Astrocyte (in vitro differentiated cells and primary cell): ENCODE measurements around the gene ATG101. TPM values are rescaled to one million over a fixed set of nuclear protein-coding genes. Genes with fewer than 3 reads are reported as not detected.
"Not testable (repeated sequence)": the region's sequence is repeated elsewhere in the genome, so short reads cannot be mapped to it uniquely, and the experiment has no call there.

ENCODE experiments used
- DNase-seq: peaks from one replicate; pipeline ENCODE4 v3.0.0-alpha.2; 2010; ENCODE audit warnings: low read depth
- FAIRE-seq: peaks from 2 replicates; lab custom pipeline; 2011; peaks lifted over from hg19 to GRCh38; lab: Jason Lieb, UNC
- H2AFZ ChIP-seq: 2 replicates; pipeline ENCODE4 v1.6.0; 2012; ENCODE audit warnings: low read depth, low read length, inconsistent platforms
- H3K27ac ChIP-seq: 2 replicates; pipeline ENCODE4 v1.5.1; 2011; ENCODE audit warnings: low read depth, low read length, inconsistent platforms
- H3K27me3 ChIP-seq: 2 replicates; pipeline ENCODE4 v1.6.0; 2011; ENCODE audit warnings: low read length, inconsistent platforms; ENCODE audit not compliant: insufficient read depth
- H3K36me3 ChIP-seq: 2 replicates; pipeline ENCODE4 v1.5.1; 2011; ENCODE audit warnings: low read length, inconsistent platforms; ENCODE audit not compliant: insufficient read depth
- H3K4me1 ChIP-seq: 2 replicates; pipeline ENCODE4 v1.5.1; 2011; ENCODE audit warnings: low read length, inconsistent platforms; ENCODE audit not compliant: insufficient read depth
- H3K4me2 ChIP-seq: 2 replicates; pipeline ENCODE4 v1.6.0; 2012; ENCODE audit warnings: low read length, inconsistent platforms
- H3K4me3 ChIP-seq: 2 replicates; pipeline ENCODE4 v1.5.1; 2011; ENCODE audit warnings: low read depth, mild to moderate bottlenecking, low read length, inconsistent platforms; ENCODE audit not compliant: insufficient read depth
- H3K79me2 ChIP-seq: 2 replicates; pipeline ENCODE4 v1.6.0; 2012; ENCODE audit warnings: mild to moderate bottlenecking, low read length, inconsistent platforms; ENCODE audit not compliant: insufficient read depth
- H3K9ac ChIP-seq: 2 replicates; pipeline ENCODE4 v1.6.0; 2012; ENCODE audit warnings: mild to moderate bottlenecking, low read length, inconsistent platforms
- H3K9me3 ChIP-seq: 2 replicates; pipeline ENCODE4 v1.5.1; 2012; ENCODE audit warnings: low read depth, mild to moderate bottlenecking, low read length, inconsistent platforms; ENCODE audit not compliant: insufficient read depth
- H4K20me1 ChIP-seq: 2 replicates; pipeline ENCODE4 v1.6.0; 2012; ENCODE audit warnings: low read length, inconsistent platforms; ENCODE audit not compliant: insufficient read depth
- H3K27ac Mint-ChIP-seq: one replicate; pipeline ENCODE4 v1.8.0; 2021; ENCODE audit warnings: mild to moderate bottlenecking, mixed read lengths; ENCODE audit not compliant: unreplicated experiment
- H3K27me3 Mint-ChIP-seq: one replicate; pipeline ENCODE4 v1.8.0; 2021; ENCODE audit warnings: low read depth, mixed read lengths; ENCODE audit not compliant: unreplicated experiment
- H3K36me3 Mint-ChIP-seq: one replicate; pipeline ENCODE4 v1.8.0; 2021; ENCODE audit warnings: low read depth, mixed read lengths; ENCODE audit not compliant: unreplicated experiment
- H3K4me1 Mint-ChIP-seq: one replicate; pipeline ENCODE4 v1.8.0; 2021; ENCODE audit warnings: low read depth, mixed read lengths; ENCODE audit not compliant: unreplicated experiment
- H3K4me3 Mint-ChIP-seq: one replicate; pipeline ENCODE4 v1.8.0; 2021; ENCODE audit warnings: mild to moderate bottlenecking, moderate library complexity, mixed read lengths; ENCODE audit not compliant: unreplicated experiment
- H3K9me3 Mint-ChIP-seq: one replicate; pipeline ENCODE4 v1.8.0; 2021; ENCODE audit warnings: mild to moderate bottlenecking, mixed read lengths; ENCODE audit not compliant: unreplicated experiment
- EZH2 ChIP-seq: IDR thresholded peaks from 2 replicates; pipeline ENCODE4 v1.6.1; 2012; ENCODE audit warnings: mild to moderate bottlenecking, low read length, inconsistent platforms; ENCODE audit not compliant: insufficient read depth
- total RNA-seq: library from RNA; stranded (reverse); gene quantifications from 2 replicates; pipeline ENCODE4 v1.2.1, GENCODE V29; 2021
- TF ChIP-seq, protein P1 (sequence below): IDR thresholded peaks from 2 replicates; pipeline ENCODE4 v1.5.1; 2011; ENCODE audit warnings: low read depth, mild to moderate bottlenecking, inconsistent platforms, low read length, moderate library complexity; ENCODE audit not compliant: insufficient read depth

The ATG101 gene
- total RNA-seq, 1 donor from 2014 or later = 54.2 TPM

DNA sequence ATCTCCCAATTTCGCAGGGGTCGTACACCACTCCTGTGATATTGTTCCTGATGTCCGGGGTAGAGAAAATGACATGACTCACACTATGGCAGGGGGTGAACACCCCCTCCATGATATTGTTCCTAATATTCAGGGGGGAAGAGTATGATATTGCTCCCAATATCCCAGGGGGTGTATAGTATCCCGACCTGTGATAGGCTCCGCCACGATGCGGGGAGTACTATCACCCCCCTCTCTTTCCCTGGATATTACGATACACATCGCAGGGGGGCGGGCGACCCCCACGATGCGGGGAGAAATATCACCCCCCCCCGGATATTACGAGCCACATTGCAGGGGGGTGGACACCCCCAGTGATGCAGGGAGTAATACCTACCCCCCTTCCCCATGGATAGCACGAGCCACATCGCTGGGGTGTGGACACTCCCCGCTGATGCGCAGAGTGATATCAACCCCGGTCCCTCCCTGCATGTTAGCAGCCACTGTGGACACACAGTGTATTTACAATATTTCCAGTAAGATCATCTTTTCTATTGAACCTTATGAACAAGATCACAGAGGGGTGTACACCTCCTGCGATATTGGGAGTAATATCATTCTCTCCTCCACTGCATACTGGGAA lies 27.4 kb downstream of the ATG101 start:
- H3K27ac Mint-ChIP-seq = no peak overlapping the region
- no peak overlapping the region for H2AFZ ChIP-seq
- no peaks in the 10 kb centered on the region for H3K36me3 ChIP-seq
- DNase-seq (no peak), FAIRE-seq (no peak)
- H3K9me3 Mint-ChIP-seq = peaks cover 10% of the 10 kb centered on the region
- no peak overlapping the region for H3K27ac ChIP-seq
- TF ChIP-seq, protein P1, sequence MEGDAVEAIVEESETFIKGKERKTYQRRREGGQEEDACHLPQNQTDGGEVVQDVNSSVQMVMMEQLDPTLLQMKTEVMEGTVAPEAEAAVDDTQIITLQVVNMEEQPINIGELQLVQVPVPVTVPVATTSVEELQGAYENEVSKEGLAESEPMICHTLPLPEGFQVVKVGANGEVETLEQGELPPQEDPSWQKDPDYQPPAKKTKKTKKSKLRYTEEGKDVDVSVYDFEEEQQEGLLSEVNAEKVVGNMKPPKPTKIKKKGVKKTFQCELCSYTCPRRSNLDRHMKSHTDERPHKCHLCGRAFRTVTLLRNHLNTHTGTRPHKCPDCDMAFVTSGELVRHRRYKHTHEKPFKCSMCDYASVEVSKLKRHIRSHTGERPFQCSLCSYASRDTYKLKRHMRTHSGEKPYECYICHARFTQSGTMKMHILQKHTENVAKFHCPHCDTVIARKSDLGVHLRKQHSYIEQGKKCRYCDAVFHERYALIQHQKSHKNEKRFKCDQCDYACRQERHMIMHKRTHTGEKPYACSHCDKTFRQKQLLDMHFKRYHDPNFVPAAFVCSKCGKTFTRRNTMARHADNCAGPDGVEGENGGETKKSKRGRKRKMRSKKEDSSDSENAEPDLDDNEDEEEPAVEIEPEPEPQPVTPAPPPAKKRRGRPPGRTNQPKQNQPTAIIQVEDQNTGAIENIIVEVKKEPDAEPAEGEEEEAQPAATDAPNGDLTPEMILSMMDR = no peak
- no peak for TF ChIP-seq EZH2
- no peaks in the 10 kb centered on the region for H3K4me1 ChIP-seq
- no peaks in the 10 kb centered on the region for H3K4me1 Mint-ChIP-seq
- H3K9me3 ChIP-seq = no peaks in the 10 kb centered on the region
- peaks cover 11% of the 10 kb centered on the region for H3K27me3 ChIP-seq
- H4K20me1 ChIP-seq = no peaks in the 10 kb centered on the region
- H3K27me3 Mint-ChIP-seq = peaks cover 40% of the 10 kb centered on the region
- H3K79me2 ChIP-seq = no peaks in the 10 kb centered on the region
- H3K4me2 ChIP-seq = no peak overlapping the region
- no peak overlapping the region for H3K4me3 ChIP-seq
- no peak overlapping the region for H3K9ac ChIP-seq
- H3K36me3 Mint-ChIP-seq = no peaks in the 10 kb centered on the region
- H3K4me3 Mint-ChIP-seq = no peak overlapping the region

- not testable (repeated sequence) for H3K4me3 Mint-ChIP-seq, H3K4me3 ChIP-seq, FAIRE-seq, DNase-seq, H3K4me1 Mint-ChIP-seq, H3K4me1 ChIP-seq, H3K36me3 ChIP-seq, H3K9me3 ChIP-seq, H4K20me1 ChIP-seq, H3K9me3 Mint-ChIP-seq, H3K27me3 ChIP-seq, H3K27ac Mint-ChIP-seq, H3K9ac ChIP-seq, H2AFZ ChIP-seq, H3K36me3 Mint-ChIP-seq, H3K79me2 ChIP-seq, H3K27ac ChIP-seq
- H3K27me3 Mint-ChIP-seq = peaks cover 25% of the 10 kb centered on the region
- peak overlapping the region; percentile 22 for H3K4me2 ChIP-seq
These were observed 34.8 kb downstream of the ATG101 start for GRCh38 chr12:52104431-52105089.

GRCh38 chr12:52116222-52117125 lies 46.7 kb downstream of the ATG101 start:
- not testable (repeated sequence) for H3K36me3 ChIP-seq, H4K20me1 ChIP-seq, H3K4me2 ChIP-seq, H2AFZ ChIP-seq, H3K4me1 Mint-ChIP-seq, FAIRE-seq, DNase-seq, H3K4me1 ChIP-seq, H3K9me3 ChIP-seq, H3K9me3 Mint-ChIP-seq, H3K36me3 Mint-ChIP-seq, H3K79me2 ChIP-seq, H3K27ac Mint-ChIP-seq, H3K9ac ChIP-seq, H3K27me3 ChIP-seq, H3K27ac ChIP-seq, H3K4me3 Mint-ChIP-seq, H3K4me3 ChIP-seq
- peaks cover 38% of the 10 kb centered on the region for H3K27me3 Mint-ChIP-seq

DNA sequence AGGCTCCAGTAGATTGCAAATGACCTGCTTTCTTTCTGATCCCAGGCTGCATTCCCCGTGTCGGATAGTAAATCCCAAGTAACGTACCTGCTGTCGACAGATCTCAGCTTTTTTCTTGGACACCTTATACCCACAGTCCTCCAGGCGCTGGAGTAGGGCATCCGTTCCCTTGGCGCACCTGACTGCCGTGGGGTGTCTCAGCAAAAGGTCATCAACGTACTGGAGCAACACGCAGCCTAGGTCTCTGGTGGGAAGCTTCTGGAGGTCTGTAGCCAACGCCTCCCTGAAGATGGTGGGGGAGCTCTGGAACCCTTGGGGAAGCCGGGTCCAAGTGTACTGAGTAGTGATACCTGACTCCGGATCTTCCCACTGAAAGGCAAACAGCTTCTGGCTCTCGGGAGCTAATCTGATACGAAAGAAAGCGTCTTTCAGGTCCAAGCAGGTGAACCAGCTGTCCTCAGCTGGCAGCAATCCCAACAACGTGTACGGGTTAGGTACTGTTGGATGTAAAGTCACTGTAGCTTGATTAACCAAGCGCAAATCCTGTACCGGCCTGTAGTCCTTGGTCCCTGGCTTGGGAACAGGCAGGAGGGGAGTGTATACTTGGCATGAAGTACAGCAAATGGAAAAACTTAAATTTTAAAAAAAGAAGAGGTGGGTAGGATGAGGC lies 48.2 kb downstream of the ATG101 start:
- not testable (repeated sequence) for H3K9me3 Mint-ChIP-seq, H3K4me1 ChIP-seq, H3K4me1 Mint-ChIP-seq, H3K36me3 Mint-ChIP-seq, H4K20me1 ChIP-seq, H3K27ac Mint-ChIP-seq, H3K4me3 Mint-ChIP-seq, DNase-seq, H3K36me3 ChIP-seq, H3K9ac ChIP-seq, H3K79me2 ChIP-seq, H3K4me3 ChIP-seq, H2AFZ ChIP-seq, H3K27me3 ChIP-seq, H3K27ac ChIP-seq, FAIRE-seq, H3K4me2 ChIP-seq, H3K9me3 ChIP-seq
- H3K27me3 Mint-ChIP-seq = peaks cover 45% of the 10 kb centered on the region
